Calu3 (cell line): ENCODE data around the gene PLA2G2D. TPM values are rescaled to one million over a fixed set of nuclear protein-coding genes. Genes with fewer than 3 reads are reported as not detected.

Source experiments
- BruUV-seq: library from RNA; stranded (reverse); fragments of 400-500 nt; replicated peaks from 2 replicates; lab custom pipeline; 2021; lab: Mats Ljungman, UMichigan
- CTCF ChIA-PET: fragments of 300-600 bp; sonication (Branson Sonifier 250); formaldehyde crosslinking; loops from one replicate; lab custom pipeline; 2022; ENCODE audit warnings: antibody characterized with exemption; lab: Charles Lee
- DNase-seq: peaks from one replicate; pipeline ENCODE4 v3.0.0; 2022
- H3K27ac Mint-ChIP-seq: one replicate; pipeline ENCODE4 v1.8.0; 2022; ENCODE audit warnings: mixed read lengths; ENCODE audit not compliant: unreplicated experiment
- H3K27me3 Mint-ChIP-seq: one replicate; pipeline ENCODE4 v1.8.0; 2022; ENCODE audit warnings: mixed read lengths; ENCODE audit not compliant: unreplicated experiment
- H3K36me3 Mint-ChIP-seq: one replicate; pipeline ENCODE4 v1.8.0; 2022; ENCODE audit warnings: mild to moderate bottlenecking, moderate library complexity, mixed read lengths; ENCODE audit not compliant: insufficient read depth, unreplicated experiment
- H3K4me1 Mint-ChIP-seq: one replicate; pipeline ENCODE4 v1.8.0; 2022; ENCODE audit warnings: mild to moderate bottlenecking, low read depth, mixed read lengths; ENCODE audit not compliant: unreplicated experiment
- H3K4me3 Mint-ChIP-seq: one replicate; pipeline ENCODE4 v1.8.0; 2022; ENCODE audit warnings: mild to moderate bottlenecking, low read depth, moderate library complexity, mixed read lengths; ENCODE audit not compliant: unreplicated experiment
- H3K9me3 Mint-ChIP-seq: one replicate; pipeline ENCODE4 v1.8.0; 2022; ENCODE audit warnings: low read depth, mixed read lengths; ENCODE audit not compliant: unreplicated experiment
- intact Hi-C: fragments of 100-400 bp; cut with micrococcal nuclease; formaldehyde crosslinking; loops from one replicate; pipeline ENCODE4 v1.10.0; 2022; ENCODE audit not compliant: unreplicated experiment
- total RNA-seq: library from RNA; stranded (reverse); gene quantifications from 2 replicates; pipeline ENCODE4 v1.2.3, GENCODE V29; 2022
- TF ChIP-seq, protein P1 (sequence below): fragments of 200-600 bp; IDR thresholded peaks from one replicate; pipeline ENCODE4 v1.8.0; 2022; ENCODE audit warnings: antibody characterized with exemption; ENCODE audit not compliant: unreplicated experiment

PLA2G2D gene
- total RNA-seq, 1 experiment from 2014 or later, result not detected

DNA sequence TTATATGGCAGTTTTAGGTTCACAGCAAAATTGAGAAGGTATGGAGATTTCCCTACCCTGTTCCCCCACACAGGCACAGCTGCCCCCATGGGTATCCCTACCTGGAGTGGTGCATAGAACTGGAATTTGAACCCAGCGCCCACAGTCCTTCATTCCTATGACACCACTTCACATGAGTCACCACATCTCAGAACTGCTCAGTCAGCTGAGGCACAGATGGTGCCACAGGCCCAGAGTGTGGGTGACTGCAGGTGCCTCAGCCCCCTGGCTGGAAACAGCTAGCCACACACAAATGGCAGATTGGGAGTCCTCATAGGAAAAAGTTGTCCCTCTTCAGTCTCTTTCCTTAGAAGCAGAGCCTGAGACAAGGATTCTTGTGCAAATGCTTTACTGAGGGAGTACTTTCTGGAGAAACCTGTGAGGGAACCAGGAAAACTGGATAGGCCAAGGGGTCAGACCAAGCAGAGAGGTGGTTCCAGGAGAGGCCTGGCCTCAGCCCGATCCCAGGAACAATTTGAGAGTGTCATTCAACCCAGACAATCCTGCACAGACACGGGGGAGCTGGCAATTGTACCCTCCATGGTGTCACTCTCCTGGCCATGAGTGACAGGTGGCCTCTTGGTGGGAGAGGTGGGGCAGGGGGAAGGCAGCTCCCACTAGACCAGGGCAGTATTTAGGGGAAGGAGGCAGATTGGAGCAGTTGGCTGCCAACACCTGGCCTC, 6.9 kb downstream of the PLA2G2D start:
- H3K36me3 Mint-ChIP-seq, result peaks cover 7% of the 10 kb centered on the region
- TF ChIP-seq, protein P1, sequence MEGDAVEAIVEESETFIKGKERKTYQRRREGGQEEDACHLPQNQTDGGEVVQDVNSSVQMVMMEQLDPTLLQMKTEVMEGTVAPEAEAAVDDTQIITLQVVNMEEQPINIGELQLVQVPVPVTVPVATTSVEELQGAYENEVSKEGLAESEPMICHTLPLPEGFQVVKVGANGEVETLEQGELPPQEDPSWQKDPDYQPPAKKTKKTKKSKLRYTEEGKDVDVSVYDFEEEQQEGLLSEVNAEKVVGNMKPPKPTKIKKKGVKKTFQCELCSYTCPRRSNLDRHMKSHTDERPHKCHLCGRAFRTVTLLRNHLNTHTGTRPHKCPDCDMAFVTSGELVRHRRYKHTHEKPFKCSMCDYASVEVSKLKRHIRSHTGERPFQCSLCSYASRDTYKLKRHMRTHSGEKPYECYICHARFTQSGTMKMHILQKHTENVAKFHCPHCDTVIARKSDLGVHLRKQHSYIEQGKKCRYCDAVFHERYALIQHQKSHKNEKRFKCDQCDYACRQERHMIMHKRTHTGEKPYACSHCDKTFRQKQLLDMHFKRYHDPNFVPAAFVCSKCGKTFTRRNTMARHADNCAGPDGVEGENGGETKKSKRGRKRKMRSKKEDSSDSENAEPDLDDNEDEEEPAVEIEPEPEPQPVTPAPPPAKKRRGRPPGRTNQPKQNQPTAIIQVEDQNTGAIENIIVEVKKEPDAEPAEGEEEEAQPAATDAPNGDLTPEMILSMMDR, result no peak
- no peak overlapping the region for H3K4me3 Mint-ChIP-seq
- no peak overlapping the region for H3K27ac Mint-ChIP-seq
- H3K9me3 Mint-ChIP-seq, result no peaks in the 10 kb centered on the region
- intact Hi-C loops, result no loop called here
- no TSS peak for BruUV-seq
- DNase-seq, result no peak
- CTCF ChIA-PET, result no interaction called here
- peaks cover 13% of the 10 kb centered on the region for H3K27me3 Mint-ChIP-seq
- peaks cover 15% of the 10 kb centered on the region for H3K4me1 Mint-ChIP-seq

DNA sequence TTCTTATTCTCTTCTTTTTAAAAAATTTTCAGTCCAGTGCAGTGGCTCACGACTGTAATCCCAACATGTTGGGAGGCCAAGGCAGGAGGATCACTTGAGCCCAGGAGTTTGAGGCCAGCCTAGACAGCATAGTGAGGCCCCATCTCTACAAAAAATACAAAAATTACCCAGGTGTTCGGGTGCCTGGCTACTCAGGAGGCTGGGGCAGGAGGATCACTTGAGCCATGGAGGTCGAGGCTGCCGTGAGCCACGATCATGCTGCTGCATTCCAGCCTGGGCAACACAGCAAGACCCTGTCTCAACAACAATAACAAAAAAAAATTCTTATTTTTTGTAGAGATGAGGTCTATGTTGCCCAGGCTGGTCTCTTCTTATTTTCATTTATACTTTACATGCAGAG, 7.9 kb downstream of the PLA2G2D start:
- CTCF ChIA-PET, result no interaction called here
- no TSS peak for BruUV-seq
- H3K9me3 Mint-ChIP-seq, result no peaks in the 10 kb centered on the region
- peaks cover 15% of the 10 kb centered on the region for H3K4me1 Mint-ChIP-seq
- H3K4me3 Mint-ChIP-seq, result no peak overlapping the region
- TF ChIP-seq, protein P1, result no peak
- peaks cover 13% of the 10 kb centered on the region for H3K27me3 Mint-ChIP-seq
- intact Hi-C loops, result no loop called here
- no peak for DNase-seq
- no peak overlapping the region for H3K27ac Mint-ChIP-seq
- H3K36me3 Mint-ChIP-seq, result peaks cover 7% of the 10 kb centered on the region

DNA sequence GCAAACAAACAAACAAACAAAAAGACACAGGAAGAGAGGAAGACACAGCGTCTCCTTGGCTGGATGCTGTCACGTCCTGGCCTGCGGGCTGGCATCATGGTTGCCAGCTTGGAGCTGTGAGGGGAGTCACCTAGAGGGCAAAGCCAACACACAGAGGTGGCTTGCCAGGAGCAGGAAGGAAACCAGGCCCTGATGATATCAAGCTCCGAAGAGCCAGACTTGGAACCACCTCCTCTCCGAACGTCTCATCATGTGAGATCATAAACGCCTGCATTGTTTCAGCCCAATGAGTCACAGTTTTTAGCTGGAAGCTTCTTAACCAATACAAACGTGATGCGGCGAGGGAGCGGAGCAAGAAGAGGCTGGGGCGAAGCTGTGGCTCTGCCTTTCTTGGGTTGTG, 8.7 kb downstream of the PLA2G2D start:
- Mint-ChIP-seq H3K9me3 (no peaks in the 10 kb centered on the region), H3K4me3 (no peak overlapping the region), H3K27me3 (peaks cover 13% of the 10 kb centered on the region), H3K36me3 (peaks cover 7% of the 10 kb centered on the region), H3K4me1 (peaks cover 15% of the 10 kb centered on the region), H3K27ac (no peak overlapping the region)
- DNase-seq, result no peak
- TF ChIP-seq, protein P1, result no peak
- CTCF ChIA-PET, result no interaction called here
- intact Hi-C loops, result no loop called here
- no TSS peak for BruUV-seq

DNA sequence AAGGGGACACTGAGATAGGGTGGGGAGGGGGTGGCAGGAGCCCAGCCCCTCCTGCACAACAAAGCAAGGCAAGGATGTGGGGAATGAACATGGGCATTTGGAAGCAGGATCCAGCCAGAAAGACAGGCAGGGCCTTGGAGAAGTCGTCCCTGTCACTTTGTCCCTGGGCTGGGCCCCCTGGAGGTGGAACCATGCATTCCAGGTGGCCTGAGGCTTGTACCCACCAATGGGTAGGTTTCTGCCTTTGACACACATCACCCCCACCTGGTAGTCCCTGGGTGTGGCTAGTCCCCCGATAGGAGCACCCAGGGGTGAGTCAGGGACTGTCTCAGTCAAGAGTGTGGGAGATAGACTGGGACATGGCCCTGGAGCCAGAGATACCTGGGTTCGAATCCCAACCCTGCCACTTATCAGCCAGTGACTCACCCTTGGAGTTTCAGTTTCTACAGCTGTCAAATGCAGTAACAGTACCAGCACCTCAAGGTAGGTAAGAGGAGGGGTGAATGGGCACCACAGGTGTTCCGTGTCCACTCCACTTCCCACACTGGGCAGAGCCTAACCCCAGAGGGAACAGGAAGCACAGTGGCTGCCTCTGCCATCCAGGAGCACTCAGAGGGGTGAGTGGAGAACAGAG, 10.0 kb downstream of the PLA2G2D start:
- intact Hi-C loops, result no loop called here
- Mint-ChIP-seq H3K4me1 (peaks cover 10% of the 10 kb centered on the region), H3K36me3 (peaks cover 7% of the 10 kb centered on the region), H3K27me3 (peaks cover 6% of the 10 kb centered on the region), H3K27ac (no peak overlapping the region), H3K4me3 (no peak overlapping the region), H3K9me3 (no peaks in the 10 kb centered on the region)
- no TSS peak for BruUV-seq
- CTCF ChIA-PET, result interaction anchor here (0.7 kb wide), 1 partner anchor 52 kb away, joined by 3 read pairs; no protein-coding TSS in a partner anchor
- no peak for DNase-seq
- TF ChIP-seq, protein P1, result no peak
